Measurements from ENCODE around the gene CAMSAP2. TPM values are rescaled to one million over a fixed set of nuclear protein-coding genes. Genes with fewer than 3 reads are reported as not detected.

Gene CAMSAP2
- total RNA-seq, 1 donor from 2014 or later: 37.5 TPM

- intact Hi-C loops (cut with DNase I): no loop called here
- DNase-seq (no peak), ATAC-seq (ENCODE audit: poor library complexity) (no peak)
Measured at GRCh38 chr1:200889571-200889970, 150.9 kb downstream of the CAMSAP2 start.

- intact Hi-C loops (cut with DNase I): no loop called here
- ATAC-seq (ENCODE audit: poor library complexity): no peak
- no peak for DNase-seq
Measured at GRCh38 chr1:200890027-200890426, 151.3 kb downstream of the CAMSAP2 start.

GRCh38 chr1:200890818-200891773 is 152.4 kb downstream of the CAMSAP2 start:
- intact Hi-C loops (cut with DNase I): no loop called here
- DNase-seq: no peak

DNA sequence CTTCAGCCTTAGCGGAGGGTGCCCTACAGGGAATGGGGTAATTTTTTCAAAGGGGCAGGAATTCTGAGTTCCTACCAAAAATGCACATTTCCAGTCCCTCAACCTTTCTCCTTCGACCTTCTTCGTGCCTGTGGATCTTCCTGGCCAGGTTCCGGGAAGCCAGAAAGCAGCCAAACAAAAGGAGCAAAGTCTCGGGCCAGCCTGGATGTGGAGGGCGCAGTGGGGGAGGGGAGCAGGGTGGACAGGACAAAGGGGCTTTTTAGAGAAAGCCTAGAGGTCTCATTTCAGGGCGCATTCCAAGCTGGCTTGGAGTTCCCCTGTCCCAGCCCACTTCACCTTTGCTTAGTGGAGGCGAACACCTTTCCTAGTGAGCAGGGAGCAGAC is 153.1 kb downstream of the CAMSAP2 start:
- no peak for ATAC-seq (ENCODE audit: poor library complexity)
- DNase-seq: no peak
- intact Hi-C loops (cut with DNase I): no loop called here

More at GRCh38 chr1:200890818-200891773, 152.4 kb downstream of the CAMSAP2 start:
- peak; percentile 71 for ATAC-seq (ENCODE audit: poor library complexity)

DNA sequence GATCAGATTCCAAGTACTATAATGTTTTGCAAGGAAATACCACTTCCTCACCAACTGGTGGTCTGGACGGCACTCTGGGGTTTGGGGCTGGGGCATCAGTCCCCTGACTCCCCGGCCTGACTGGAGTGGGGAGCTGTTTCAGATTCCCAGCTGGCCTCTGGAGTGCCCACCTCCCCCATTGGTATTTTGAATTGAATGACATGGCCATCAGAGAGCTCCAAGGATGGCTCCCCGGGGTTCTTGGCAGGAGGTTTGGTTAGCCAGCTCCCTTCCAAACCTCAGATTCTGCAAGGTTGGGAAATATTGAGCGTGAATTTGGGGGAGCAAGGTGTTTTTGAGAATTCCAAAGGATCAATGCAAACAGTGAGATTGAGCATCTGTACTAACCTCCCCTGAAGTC is 153.9 kb downstream of the CAMSAP2 start:
- no peak for DNase-seq
- ATAC-seq (ENCODE audit: poor library complexity): no peak
- intact Hi-C loops (cut with DNase I): no loop called here

DNA sequence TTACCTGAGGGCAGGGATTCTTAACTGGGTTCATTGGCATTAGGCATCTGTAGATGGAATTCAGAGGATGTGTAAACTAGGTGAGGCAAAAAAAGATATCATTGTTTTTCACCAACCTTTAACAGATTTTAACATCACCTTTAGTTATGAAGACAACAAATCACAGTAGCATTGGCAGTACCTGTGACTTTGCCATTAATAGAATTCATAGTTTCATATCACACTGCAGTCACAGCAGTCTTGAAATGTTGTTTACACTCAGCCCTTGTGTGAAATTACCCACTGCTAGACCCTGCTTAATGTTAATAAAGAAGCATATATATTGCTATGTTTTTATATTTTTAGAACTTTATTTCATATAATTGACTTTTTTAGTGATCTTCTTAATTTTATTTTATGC is 154.3 kb downstream of the CAMSAP2 start:
- no peak for DNase-seq
- intact Hi-C loops (cut with DNase I): no loop called here
- no peak for ATAC-seq (ENCODE audit: poor library complexity)

GRCh38 chr1:200893411-200893901 is 154.8 kb downstream of the CAMSAP2 start:
- DNase-seq (no peak), ATAC-seq (ENCODE audit: poor library complexity) (no peak)
- intact Hi-C loops (cut with DNase I): no loop called here

DNA sequence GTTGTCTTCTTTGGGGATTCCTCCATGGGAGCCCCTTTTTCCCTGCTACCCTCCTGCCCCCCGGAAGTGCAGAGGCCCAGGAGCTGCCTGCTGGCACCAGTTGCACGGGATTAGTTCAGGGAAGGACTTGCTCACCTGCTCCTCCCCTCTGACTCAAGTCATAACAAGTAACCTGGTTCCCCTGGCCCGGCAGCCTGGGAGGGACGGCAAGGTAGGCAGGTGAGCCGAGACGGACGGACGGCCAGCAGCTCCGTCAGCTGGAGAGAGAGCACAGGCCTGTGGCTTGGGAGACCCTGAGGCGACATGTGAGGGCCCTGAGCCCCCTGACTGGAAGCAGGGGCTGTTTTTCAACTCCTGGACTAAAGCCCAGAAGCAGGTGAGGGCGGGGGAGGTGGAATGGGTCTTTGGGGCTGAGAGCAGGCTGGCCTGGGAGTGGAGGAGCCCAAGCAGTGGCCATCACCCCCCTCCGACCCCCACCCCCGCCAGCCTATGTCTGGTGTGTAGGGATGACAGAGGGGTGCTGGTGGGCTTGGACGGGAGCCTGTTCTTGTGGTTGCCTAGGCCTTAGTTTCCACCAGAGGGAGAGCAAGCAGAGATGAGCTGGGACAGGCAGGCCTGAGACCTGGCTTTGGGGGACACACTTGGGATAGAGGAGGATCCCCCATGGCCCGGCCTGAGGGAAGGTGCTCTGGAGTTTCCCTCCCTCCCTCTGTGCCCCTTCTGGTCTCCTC is 156.2 kb downstream of the CAMSAP2 start, which contains the start of gene INAVA:
TSS of gene INAVA (plus strand) at position 189 of the 731 bp plus-strand sequence. CDS start 3,501 bp downstream, outside the sequence.
- no peak for DNase-seq
- ATAC-seq (ENCODE audit: poor library complexity): no peak
- intact Hi-C loops (cut with DNase I): no loop called here

GRCh38 chr1:200895443-200895789 is 156.7 kb downstream of the CAMSAP2 start:
- intact Hi-C loops (cut with DNase I): no loop called here
- no peak for DNase-seq
- no peak for ATAC-seq (ENCODE audit: poor library complexity)

GRCh38 chr1:200895801-200896530 is 157.3 kb downstream of the CAMSAP2 start:
- ATAC-seq (ENCODE audit: poor library complexity): no peak

GRCh38 chr1:200896531-200897196 is 158.0 kb downstream of the CAMSAP2 start:
- ATAC-seq (ENCODE audit: poor library complexity) (peak; percentile 27), DNase-seq (no peak)
- intact Hi-C loops (cut with DNase I): no loop called here

More at GRCh38 chr1:200895801-200896530, 157.3 kb downstream of the CAMSAP2 start:
- DNase-seq: no peak
- intact Hi-C loops (cut with DNase I): no loop called here

GRCh38 chr1:200897259-200897658 is 158.6 kb downstream of the CAMSAP2 start:
- intact Hi-C loops (cut with DNase I): no loop called here
- no peak for DNase-seq
- ATAC-seq (ENCODE audit: poor library complexity): no peak

DNA sequence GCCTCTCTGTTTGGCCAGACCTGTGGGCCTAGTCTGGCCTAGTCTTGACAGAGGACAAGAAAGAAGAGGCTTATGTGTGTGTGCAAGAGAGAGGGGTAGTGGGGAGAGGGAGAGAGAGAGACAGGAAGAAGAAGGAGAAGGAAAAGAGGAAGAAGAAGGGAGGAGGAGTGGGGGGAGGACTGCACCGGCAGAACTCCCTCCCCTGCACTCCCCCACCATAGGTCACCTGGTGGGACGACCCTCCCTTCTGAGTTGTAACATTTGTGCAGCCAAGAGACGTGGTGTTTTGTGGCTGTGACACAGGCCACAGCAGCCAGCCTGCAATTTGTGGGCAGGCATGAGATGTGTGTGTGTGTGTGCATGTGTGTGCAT is 160.3 kb downstream of the CAMSAP2 start:
- DNase-seq (no peak), ATAC-seq (ENCODE audit: poor library complexity) (no peak)
- intact Hi-C loops (cut with DNase I): no loop called here

- DNase-seq: no peak
- intact Hi-C loops (cut with DNase I): no loop called here
- no peak for ATAC-seq (ENCODE audit: poor library complexity)
Measured at GRCh38 chr1:200899451-200899915, 160.8 kb downstream of the CAMSAP2 start.

DNA sequence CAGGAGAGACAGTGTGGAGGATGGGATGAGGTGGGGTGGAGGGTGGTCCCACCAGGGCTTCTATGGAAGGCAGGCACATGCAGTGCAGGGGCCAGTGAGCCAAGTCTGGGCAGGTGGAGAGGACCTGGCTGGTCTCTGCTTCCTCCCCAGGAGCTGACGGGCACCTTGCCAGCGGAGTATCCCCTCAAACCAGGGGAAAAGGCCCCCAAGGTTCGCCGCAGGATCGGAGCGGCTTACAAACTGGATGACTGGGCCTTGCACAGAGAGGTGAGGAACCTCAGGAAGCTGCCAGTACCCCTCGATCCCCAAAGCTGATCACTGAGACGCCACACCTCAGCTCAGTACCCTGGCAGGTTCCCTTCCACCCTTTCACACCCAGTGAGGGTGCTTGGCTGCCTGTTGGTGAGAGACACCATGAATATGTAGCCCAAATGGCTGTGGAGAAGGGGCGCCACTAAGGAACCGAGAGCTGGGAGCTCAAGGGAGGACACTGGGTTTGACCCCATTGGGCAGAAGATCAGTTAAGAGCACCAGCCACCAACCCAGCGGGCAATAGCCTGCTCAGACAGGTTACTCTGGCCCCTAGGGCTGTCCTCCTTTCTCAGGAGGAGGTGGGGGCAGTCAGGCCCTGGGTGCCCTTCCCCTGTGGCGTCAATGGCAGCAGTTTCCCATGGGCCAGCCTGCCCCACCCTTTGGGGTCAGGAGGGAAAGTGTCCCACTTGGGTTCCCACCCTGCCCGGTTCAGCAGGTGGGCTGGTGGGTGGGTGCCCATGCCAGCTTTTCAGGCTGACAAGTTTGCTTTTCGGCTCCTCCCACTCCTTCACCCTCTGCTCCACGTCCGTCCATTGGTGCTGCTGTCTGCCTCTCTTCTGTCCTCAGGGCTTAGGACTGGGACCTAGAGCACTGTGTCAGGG is 161.5 kb downstream of the CAMSAP2 start:
- ATAC-seq (ENCODE audit: poor library complexity): no peak
- intact Hi-C loops (cut with DNase I): no loop called here

DNA sequence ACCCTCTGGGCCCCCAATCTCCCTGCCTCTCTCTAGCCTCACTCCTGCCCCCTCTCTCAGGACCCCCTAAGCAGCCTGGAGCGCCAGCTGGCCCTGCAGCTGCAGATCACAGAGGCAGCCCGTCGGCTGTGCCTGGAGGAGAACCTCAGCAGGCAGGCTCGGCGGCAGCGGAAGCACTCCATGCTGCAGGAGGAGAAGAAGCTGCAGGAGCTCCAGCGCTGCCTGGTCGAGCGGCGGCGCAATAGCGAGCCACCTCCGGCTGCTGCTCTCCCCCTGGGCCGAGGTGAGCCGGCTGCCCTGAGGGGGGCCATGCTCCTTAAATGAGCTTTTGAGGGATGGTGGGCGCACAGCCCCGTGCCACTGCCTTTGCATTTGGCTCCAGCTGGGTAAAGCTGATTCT is 162.2 kb downstream of the CAMSAP2 start:
- ATAC-seq (ENCODE audit: poor library complexity) (no peak), DNase-seq (no peak)

More for the DNA sequence above, 161.5 kb downstream of the CAMSAP2 start:
- DNase-seq: no peak

GRCh38 chr1:200901350-200901749 is 162.7 kb downstream of the CAMSAP2 start:
- no peak for DNase-seq
- intact Hi-C loops (cut with DNase I): no loop called here

More for the DNA sequence above, 162.2 kb downstream of the CAMSAP2 start:
- intact Hi-C loops (cut with DNase I): no loop called here

More at GRCh38 chr1:200901350-200901749, 162.7 kb downstream of the CAMSAP2 start:
- no peak for ATAC-seq (ENCODE audit: poor library complexity)
